Measurements from ENCODE around the gene LYAR.

The LYAR gene

GRCh38 chr4:4334798-4335520 is 45.0 kb upstream of the LYAR start:
- DNase-seq: peak; percentile 54 to 68
- H3K9me3 ChIP-seq (ENCODE audit: insufficient read depth, low read depth, low read length): peaks cover 3% of the 10 kb centered on the region
- H3K4me1 ChIP-seq (ENCODE audit: control insufficient read depth in 1 of 2, insufficient read depth in 2 of 2, low read length in 2 of 2): no peaks in the 10 kb centered on the region
- WGBS (ENCODE audit: extremely low coverage, insufficient coverage, insufficient read length): no CpG with 5 or more reads among the region's 21 CpGs
- H3K27ac ChIP-seq (ENCODE audit: low read depth, low read length): no peak overlapping the region
- H3K4ac ChIP-seq (ENCODE audit: low read depth, low read length): no peak overlapping the region
- no peak overlapping the region for H4K8ac ChIP-seq (ENCODE audit: low read depth, low read length)
- H2AFZ ChIP-seq (ENCODE audit: insufficient read depth, low read length, poor library complexity): no peak overlapping the region
- no peak overlapping the region for H3K14ac ChIP-seq (ENCODE audit: low read length)
- H4K12ac ChIP-seq (ENCODE audit: low read depth, low read length): no peak overlapping the region
- no peak overlapping the region for H3K23ac ChIP-seq (ENCODE audit: low read length)
- H3K18ac ChIP-seq (ENCODE audit: low read length): no peak overlapping the region
- no peaks in the 10 kb centered on the region for H3K79me1 ChIP-seq (ENCODE audit: low read length)
- no peak overlapping the region for H2AK5ac ChIP-seq (ENCODE audit: low read length)
- no peaks in the 10 kb centered on the region for H3K79me2 ChIP-seq (ENCODE audit: control insufficient read depth, insufficient read depth, low read length, poor library complexity)
- H2BK5ac ChIP-seq (ENCODE audit: low read depth, low read length, poor library complexity): no peak overlapping the region
- H3K27me3 ChIP-seq (ENCODE audit: insufficient read depth, low read length): no peaks in the 10 kb centered on the region
- no peak overlapping the region for H3K4me2 ChIP-seq (ENCODE audit: low read length)
- no peak overlapping the region for H2BK120ac ChIP-seq (ENCODE audit: insufficient read depth, low read length, poor library complexity)
- no peak overlapping the region for H4K91ac ChIP-seq (ENCODE audit: low read depth, low read length)
- no peak overlapping the region for H3K4me3 ChIP-seq (ENCODE audit: low read depth, low read length)
- no peaks in the 10 kb centered on the region for H3K36me3 ChIP-seq (ENCODE audit: control insufficient read depth in 1 of 2, insufficient read depth in 2 of 2, low read length in 2 of 2)
- H2BK12ac ChIP-seq (ENCODE audit: low read length): no peak overlapping the region
- H3K9ac ChIP-seq (ENCODE audit: low read length): no peak overlapping the region

GRCh38 chr4:4333265-4333706 is 43.3 kb upstream of the LYAR start:
- no peak overlapping the region for H3K4ac ChIP-seq (ENCODE audit: low read depth, low read length)
- H4K8ac ChIP-seq (ENCODE audit: low read depth, low read length): no peak overlapping the region
- no peak overlapping the region for H3K18ac ChIP-seq (ENCODE audit: low read length)
- H3K9me3 ChIP-seq (ENCODE audit: insufficient read depth, low read depth, low read length): peaks cover 3% of the 10 kb centered on the region
- no peak overlapping the region for H4K12ac ChIP-seq (ENCODE audit: low read depth, low read length)
- no peak overlapping the region for H2AFZ ChIP-seq (ENCODE audit: insufficient read depth, low read length, poor library complexity)
- H2BK5ac ChIP-seq (ENCODE audit: low read depth, low read length, poor library complexity): no peak overlapping the region
- no peaks in the 10 kb centered on the region for H3K79me2 ChIP-seq (ENCODE audit: control insufficient read depth, insufficient read depth, low read length, poor library complexity)
- no peak overlapping the region for H3K23ac ChIP-seq (ENCODE audit: low read length)
- H3K27ac ChIP-seq (ENCODE audit: low read depth, low read length): no peak overlapping the region
- no CpG with 5 or more reads among the region's 11 CpGs for WGBS (ENCODE audit: extremely low coverage, insufficient coverage, insufficient read length)
- no peak for DNase-seq
- no peak overlapping the region for H3K9ac ChIP-seq (ENCODE audit: low read length)
- H2BK120ac ChIP-seq (ENCODE audit: insufficient read depth, low read length, poor library complexity): no peak overlapping the region
- H2BK12ac ChIP-seq (ENCODE audit: low read length): no peak overlapping the region
- H3K27me3 ChIP-seq (ENCODE audit: insufficient read depth, low read length): no peaks in the 10 kb centered on the region
- no peaks in the 10 kb centered on the region for H3K79me1 ChIP-seq (ENCODE audit: low read length)
- no peaks in the 10 kb centered on the region for H3K36me3 ChIP-seq (ENCODE audit: control insufficient read depth in 1 of 2, insufficient read depth in 2 of 2, low read length in 2 of 2)
- no peak overlapping the region for H2AK5ac ChIP-seq (ENCODE audit: low read length)
- no peak overlapping the region for H3K14ac ChIP-seq (ENCODE audit: low read length)
- no peak overlapping the region for H4K91ac ChIP-seq (ENCODE audit: low read depth, low read length)
- no peak overlapping the region for H3K4me2 ChIP-seq (ENCODE audit: low read length)
- no peaks in the 10 kb centered on the region for H3K4me1 ChIP-seq (ENCODE audit: control insufficient read depth in 1 of 2, insufficient read depth in 2 of 2, low read length in 2 of 2)
- no peak overlapping the region for H3K4me3 ChIP-seq (ENCODE audit: low read depth, low read length)

- H3K27ac ChIP-seq (ENCODE audit: low read depth, low read length): no peak overlapping the region
- H3K23ac ChIP-seq (ENCODE audit: low read length): no peak overlapping the region
- H4K91ac ChIP-seq (ENCODE audit: low read depth, low read length): no peak overlapping the region
- no peak overlapping the region for H2AFZ ChIP-seq (ENCODE audit: insufficient read depth, low read length, poor library complexity)
- no peak overlapping the region for H2BK5ac ChIP-seq (ENCODE audit: low read depth, low read length, poor library complexity)
- H2AK5ac ChIP-seq (ENCODE audit: low read length): no peak overlapping the region
- H3K4me2 ChIP-seq (ENCODE audit: low read length): no peak overlapping the region
- H3K14ac ChIP-seq (ENCODE audit: low read length): no peak overlapping the region
- no peak overlapping the region for H3K9ac ChIP-seq (ENCODE audit: low read length)
- H4K8ac ChIP-seq (ENCODE audit: low read depth, low read length): no peak overlapping the region
- no peak overlapping the region for H3K4ac ChIP-seq (ENCODE audit: low read depth, low read length)
- no peak overlapping the region for H3K4me3 ChIP-seq (ENCODE audit: low read depth, low read length)
- H3K9me3 ChIP-seq (ENCODE audit: insufficient read depth, low read depth, low read length): peaks cover 3% of the 10 kb centered on the region
- no peak overlapping the region for H2BK12ac ChIP-seq (ENCODE audit: low read length)
- no peaks in the 10 kb centered on the region for H3K79me2 ChIP-seq (ENCODE audit: control insufficient read depth, insufficient read depth, low read length, poor library complexity)
- H3K36me3 ChIP-seq (ENCODE audit: control insufficient read depth in 1 of 2, insufficient read depth in 2 of 2, low read length in 2 of 2): no peaks in the 10 kb centered on the region
- no peak overlapping the region for H3K18ac ChIP-seq (ENCODE audit: low read length)
- WGBS (ENCODE audit: extremely low coverage, insufficient coverage, insufficient read length): no CpG with 5 or more reads among the region's 3 CpGs
- H2BK120ac ChIP-seq (ENCODE audit: insufficient read depth, low read length, poor library complexity): no peak overlapping the region
- DNase-seq: no peak
- H4K12ac ChIP-seq (ENCODE audit: low read depth, low read length): no peak overlapping the region
- no peaks in the 10 kb centered on the region for H3K4me1 ChIP-seq (ENCODE audit: control insufficient read depth in 1 of 2, insufficient read depth in 2 of 2, low read length in 2 of 2)
- no peaks in the 10 kb centered on the region for H3K79me1 ChIP-seq (ENCODE audit: low read length)
- no peaks in the 10 kb centered on the region for H3K27me3 ChIP-seq (ENCODE audit: insufficient read depth, low read length)
Measured at GRCh38 chr4:4332529-4332928, 42.6 kb upstream of the LYAR start.

- no peaks in the 10 kb centered on the region for H3K4me1 ChIP-seq (ENCODE audit: control insufficient read depth in 1 of 2, insufficient read depth in 2 of 2, low read length in 2 of 2)
- H2BK5ac ChIP-seq (ENCODE audit: low read depth, low read length, poor library complexity): no peak overlapping the region
- no peak overlapping the region for H4K8ac ChIP-seq (ENCODE audit: low read depth, low read length)
- no peaks in the 10 kb centered on the region for H3K79me1 ChIP-seq (ENCODE audit: low read length)
- peaks cover 3% of the 10 kb centered on the region for H3K9me3 ChIP-seq (ENCODE audit: insufficient read depth, low read depth, low read length)
- no peaks in the 10 kb centered on the region for H3K27me3 ChIP-seq (ENCODE audit: insufficient read depth, low read length)
- no peak overlapping the region for H4K91ac ChIP-seq (ENCODE audit: low read depth, low read length)
- H3K4me3 ChIP-seq (ENCODE audit: low read depth, low read length): no peak overlapping the region
- no peak for DNase-seq
- no peak overlapping the region for H2AK5ac ChIP-seq (ENCODE audit: low read length)
- H3K23ac ChIP-seq (ENCODE audit: low read length): no peak overlapping the region
- H3K9ac ChIP-seq (ENCODE audit: low read length): no peak overlapping the region
- no peaks in the 10 kb centered on the region for H3K79me2 ChIP-seq (ENCODE audit: control insufficient read depth, insufficient read depth, low read length, poor library complexity)
- H3K4me2 ChIP-seq (ENCODE audit: low read length): no peak overlapping the region
- H2BK120ac ChIP-seq (ENCODE audit: insufficient read depth, low read length, poor library complexity): no peak overlapping the region
- H2AFZ ChIP-seq (ENCODE audit: insufficient read depth, low read length, poor library complexity): no peak overlapping the region
- H3K36me3 ChIP-seq (ENCODE audit: control insufficient read depth in 1 of 2, insufficient read depth in 2 of 2, low read length in 2 of 2): no peaks in the 10 kb centered on the region
- no peak overlapping the region for H3K18ac ChIP-seq (ENCODE audit: low read length)
- H4K12ac ChIP-seq (ENCODE audit: low read depth, low read length): no peak overlapping the region
- H3K4ac ChIP-seq (ENCODE audit: low read depth, low read length): no peak overlapping the region
- H3K27ac ChIP-seq (ENCODE audit: low read depth, low read length): no peak overlapping the region
- no peak overlapping the region for H3K14ac ChIP-seq (ENCODE audit: low read length)
- H2BK12ac ChIP-seq (ENCODE audit: low read length): no peak overlapping the region
- no CpG with 5 or more reads among the region's 5 CpGs for WGBS (ENCODE audit: extremely low coverage, insufficient coverage, insufficient read length)
Measured at GRCh38 chr4:4330794-4331193, 40.8 kb upstream of the LYAR start.

All from trophoblast cell (in vitro differentiated cells and primary cell).